GM19372 (cell line): ENCODE data around the gene SERPINE2.
A peak's percentile ranks its signal among the peaks of the same experiment; 100 is the strongest.

ENCODE experiments used
- ATAC-seq: cut with Tn5 transposase; IDR thresholded peaks from one replicate; pipeline ENCODE4 v1.9.1; 2021; ENCODE audit warnings: mild to moderate bottlenecking, low read depth, moderate library complexity; ENCODE audit not compliant: unreplicated experiment

The SERPINE2 gene

DNA sequence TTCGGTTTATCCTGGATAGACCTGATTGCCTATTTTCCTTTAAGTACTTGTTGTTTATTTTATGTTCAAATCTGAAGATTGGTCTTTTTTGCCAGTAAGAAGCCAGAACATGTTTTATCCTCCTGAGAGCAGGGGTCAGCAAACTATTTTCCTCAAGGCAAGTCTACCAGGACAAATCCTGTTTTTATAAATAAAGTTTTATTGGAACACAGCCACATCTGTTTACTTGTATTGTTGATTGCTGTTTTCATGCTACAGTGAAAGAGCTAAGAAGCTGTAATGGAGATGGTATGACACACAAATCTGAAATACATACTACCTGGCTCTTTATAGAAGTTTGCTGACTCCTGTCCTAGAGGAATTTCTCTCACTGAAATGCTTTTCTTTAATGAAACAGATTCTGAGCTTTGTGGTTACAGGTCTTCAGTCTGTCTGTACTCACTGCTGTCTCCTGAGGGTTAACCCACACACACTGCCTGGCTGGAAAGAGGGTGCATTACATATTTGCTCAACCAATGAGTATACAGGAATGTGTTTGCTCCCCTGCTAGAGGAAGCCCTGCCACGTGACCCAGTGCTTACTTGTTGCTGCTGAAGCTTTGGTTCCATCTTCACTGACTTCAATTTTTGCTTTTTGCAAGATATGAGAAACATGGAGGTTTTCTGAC, 59.2 kb downstream of the SERPINE2 start:
- ATAC-seq = no peak

GRCh38 chr2:223978451-223978850, 60.6 kb downstream of the SERPINE2 start:
- no peak for ATAC-seq

DNA sequence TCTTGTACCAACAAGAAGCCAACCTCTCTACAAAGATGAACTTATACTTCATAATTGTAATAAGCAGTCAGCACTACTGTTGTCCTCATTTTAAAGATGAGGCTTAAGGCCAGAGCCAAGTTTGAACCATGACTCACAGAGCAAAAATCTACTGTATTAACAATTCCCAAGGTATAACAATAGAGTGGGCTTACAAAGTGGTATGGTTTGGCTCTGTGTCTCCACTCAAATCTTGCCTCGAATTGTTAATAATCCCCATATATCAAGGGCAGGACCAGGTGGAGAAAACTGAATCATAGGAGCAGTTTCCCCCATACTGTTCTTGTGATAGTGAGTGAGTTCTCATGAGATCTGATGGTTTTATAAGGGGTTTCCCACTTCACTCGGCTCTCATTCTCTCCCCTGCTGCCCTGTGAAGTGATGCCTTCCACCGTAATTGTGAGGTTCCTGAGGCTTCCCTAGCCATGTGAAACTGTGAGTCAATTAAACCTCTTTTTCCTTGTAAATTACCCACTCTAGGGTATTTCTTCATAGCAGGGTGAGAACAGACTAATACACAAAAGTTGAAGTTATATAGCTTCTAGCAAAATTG, 62.4 kb downstream of the SERPINE2 start:
- no peak for ATAC-seq

GRCh38 chr2:223973606-223974005, 65.5 kb downstream of the SERPINE2 start:
- ATAC-seq = no peak

DNA sequence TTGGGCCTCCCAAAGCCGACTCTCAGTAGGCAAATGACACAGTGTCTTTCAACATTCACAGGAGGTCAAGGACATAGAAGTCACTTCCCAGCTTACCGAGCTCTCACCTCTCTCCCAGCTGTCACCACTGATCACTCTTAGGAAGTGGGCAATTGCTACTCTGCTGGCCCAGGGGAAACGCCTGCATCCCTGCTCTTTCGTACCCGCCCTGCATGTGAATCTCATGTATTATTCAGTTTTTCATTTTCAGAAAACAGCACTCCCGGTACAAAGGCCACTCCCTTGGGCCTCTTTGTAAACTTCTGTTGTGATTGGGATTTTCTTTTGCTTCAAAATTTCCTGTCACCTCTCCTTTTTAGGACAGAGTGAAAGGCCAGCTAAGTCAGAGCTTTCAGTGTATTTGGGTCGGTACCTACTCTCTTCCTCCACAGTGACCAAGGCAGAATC, 66.4 kb downstream of the SERPINE2 start:
- no peak for ATAC-seq

DNA sequence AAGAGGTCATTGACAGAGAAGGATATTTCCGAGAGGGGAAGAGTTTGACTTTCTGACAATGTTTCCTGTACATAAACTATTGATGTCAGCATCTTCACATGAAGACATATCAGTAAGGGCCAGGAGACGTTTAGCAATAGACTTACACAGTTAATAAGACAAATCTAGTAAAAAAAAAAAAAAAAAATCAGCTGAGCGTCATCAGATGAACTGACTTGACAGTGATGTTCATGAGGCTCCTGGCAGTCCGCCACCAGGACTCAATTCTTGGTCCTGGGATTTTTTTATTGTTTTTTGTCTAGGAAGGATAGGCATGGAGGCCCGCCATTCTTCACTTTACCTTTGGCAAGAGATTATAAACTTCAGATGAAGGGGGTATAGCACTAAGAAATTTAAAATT, 67.4 kb downstream of the SERPINE2 start:
- ATAC-seq = no peak

DNA sequence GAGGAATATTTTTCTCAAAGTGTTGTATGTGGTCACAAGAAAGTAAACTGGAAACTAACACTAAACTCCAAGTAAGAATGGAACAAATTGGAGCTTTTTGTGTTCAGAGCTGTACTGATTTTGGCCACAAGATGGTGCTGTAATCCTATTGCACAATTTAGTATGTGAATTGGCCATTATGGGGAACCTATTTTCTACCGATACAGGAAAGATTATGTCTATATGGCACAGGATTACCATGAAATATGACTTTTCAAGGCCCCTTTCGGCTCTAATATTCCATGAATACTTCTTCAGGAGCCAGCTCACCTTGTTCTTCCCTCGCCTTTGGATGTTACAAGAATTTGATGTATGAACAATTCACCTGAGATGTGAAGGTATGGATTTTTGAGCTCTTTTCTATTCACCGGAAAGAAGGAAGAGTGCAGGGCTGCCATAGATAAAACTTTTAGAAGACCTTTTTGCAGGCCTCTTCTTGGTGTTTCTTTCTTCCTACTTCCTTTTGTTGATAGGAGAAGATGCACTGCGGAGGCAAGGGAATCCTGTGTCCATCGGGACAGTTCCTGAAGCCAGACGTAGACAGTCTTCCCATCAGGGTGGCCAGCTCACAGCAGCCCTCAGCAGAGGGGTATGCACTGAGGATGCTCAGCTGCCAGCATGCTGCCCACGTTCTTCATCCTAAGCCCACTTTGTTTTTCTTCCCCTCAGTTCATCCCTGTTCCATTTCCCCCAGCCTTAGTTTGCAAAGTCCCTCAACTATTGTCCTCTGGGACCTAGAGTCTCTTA, 68.5 kb downstream of the SERPINE2 start:
- no peak for ATAC-seq

DNA sequence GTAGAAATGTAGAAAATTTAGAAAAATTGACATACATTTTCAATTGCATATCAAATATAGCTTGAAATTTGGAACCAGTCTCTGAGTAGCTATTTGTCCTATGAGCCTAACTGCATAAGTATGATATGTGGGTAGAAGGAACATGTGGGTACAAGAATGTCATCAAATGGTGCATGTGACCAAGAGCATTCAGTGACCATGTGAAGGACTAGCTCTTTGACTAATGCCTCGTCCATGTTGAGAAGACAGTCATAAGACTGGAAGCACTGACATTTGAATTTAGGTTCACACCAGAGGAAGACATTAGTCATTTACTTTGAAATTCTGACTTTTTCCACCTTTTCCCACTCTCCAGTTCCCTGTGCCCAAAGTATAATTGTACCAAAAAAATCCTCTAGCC, 69.2 kb downstream of the SERPINE2 start:
- no peak for ATAC-seq

- ATAC-seq = no peak
Observed at GRCh38 chr2:223969315-223969714, 69.8 kb downstream of the SERPINE2 start.

- ATAC-seq = no peak
Observed at GRCh38 chr2:223967981-223968380, 71.1 kb downstream of the SERPINE2 start.

- no peak for ATAC-seq
Observed at GRCh38 chr2:223959688-223960087, 79.4 kb downstream of the SERPINE2 start.

DNA sequence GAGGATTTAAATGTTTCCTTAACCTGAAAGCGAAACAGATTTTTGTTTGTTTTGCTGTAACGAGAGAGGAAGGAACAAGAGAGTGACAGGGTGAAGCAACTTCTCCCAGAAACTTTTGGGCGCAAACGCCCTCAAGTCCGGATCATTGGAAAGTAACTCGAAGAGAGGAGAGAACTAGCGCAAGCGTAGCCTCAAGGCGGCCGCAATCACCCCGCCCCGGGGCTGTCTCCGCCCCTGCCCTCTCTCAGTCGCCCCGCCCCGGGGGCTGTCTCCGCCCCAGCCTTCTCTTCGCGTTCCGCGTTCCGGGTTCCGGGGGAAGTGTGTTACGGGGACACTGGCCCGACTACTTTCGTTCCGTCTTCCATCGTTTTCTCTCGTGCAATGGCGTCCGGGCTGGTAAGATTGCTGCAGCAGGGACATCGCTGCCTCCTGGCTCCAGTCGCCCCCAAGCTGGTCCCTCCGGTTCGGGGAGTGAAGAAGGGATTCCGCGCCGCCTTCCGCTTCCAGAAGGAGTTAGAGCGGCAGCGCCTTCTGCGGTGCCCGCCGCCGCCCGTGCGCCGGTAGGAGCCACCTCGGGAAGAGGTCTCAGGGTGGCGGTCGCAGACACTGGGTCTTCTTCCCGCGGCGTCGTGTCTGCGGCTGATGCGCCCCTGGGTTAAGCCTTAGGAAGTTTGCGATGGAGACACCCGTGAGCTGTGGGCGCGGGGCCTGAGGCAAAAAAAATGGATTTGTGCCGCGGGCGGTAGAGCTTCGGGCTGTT, 81.8 kb downstream of the SERPINE2 start, which contains the start of gene MRPL44:
TSS of gene MRPL44 (plus strand) at position 372 of the 760 bp plus-strand sequence. CDS start at position 382, 10 bp downstream.
- ATAC-seq = peak; percentile 91

- ATAC-seq = no peak
Observed at GRCh38 chr2:223956300-223956699, 82.8 kb downstream of the SERPINE2 start.

- ATAC-seq = no peak
Observed at GRCh38 chr2:223954401-223954800, 84.7 kb downstream of the SERPINE2 start.

DNA sequence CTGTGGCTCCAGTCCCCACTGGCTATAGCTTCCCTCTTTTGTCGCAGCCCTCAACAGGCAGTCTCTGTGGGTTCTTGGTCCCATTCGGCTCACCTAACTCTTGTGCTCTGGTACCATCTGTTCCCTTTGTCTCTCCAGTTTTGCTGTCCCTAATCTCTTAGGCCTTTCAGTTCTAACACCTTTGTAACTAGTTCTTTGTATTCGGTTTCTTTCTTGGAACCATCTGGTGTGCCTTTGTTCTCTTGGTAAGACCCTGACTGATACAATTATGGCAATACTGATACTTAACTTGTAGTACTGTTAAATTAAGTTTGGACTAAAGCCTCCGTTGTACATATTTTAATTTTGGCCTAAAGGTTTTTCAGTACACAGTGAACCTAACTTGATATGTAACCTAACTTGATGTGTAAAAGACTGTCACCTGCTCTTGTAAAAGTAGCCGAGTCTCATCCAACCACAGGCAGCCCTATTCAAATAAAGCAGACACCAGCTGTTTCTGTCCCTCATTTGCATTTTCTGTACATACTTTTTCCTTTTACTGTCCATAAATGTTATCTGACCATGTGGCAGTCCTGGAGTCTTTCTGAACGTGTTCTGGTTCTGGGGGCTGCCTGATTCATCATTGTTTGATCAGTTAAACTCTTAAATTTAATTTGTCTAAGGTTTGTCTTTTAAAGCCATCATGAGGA, 86.7 kb downstream of the SERPINE2 start:
- peak; percentile 55 for ATAC-seq

DNA sequence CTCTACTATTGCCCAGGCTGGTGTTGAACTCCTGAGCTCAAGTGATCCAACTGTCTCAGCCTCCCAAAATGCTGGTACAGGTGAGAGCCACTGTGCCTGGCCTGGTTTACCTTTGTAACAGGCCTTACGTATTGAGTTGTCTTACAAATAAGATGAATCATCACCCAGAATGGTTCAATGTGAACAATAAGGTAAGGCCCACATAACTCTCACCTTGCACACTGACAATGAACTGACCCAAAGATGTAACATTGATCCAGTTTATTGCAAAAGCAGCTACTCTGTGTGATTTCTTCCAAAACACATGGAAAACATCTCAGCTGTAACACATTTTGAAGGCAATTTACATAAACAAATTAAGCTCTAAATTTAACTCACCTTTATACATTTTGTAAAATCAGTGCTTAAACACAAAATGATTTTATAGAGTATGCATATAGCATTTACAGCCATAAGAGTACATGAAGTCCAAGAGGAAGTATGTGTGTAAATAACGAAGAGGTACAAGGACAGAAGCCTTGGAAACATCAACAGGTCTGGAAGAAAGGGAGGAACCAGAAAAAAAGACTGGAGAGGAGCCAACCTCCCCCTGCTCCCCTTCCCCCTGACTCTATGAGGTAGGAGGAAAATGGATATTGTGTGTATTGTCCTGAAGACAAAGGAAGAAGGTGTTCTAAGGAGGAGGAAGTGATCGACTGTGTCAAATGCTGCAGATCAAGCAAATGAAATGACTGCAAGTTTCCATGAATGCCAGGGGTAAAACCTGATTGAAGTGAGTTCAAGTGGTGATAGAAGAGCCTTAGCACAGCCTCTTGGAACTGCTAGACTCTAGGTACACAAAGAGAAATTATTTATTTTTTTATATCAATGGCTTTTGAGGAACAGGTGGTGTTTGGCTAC, 88.4 kb downstream of the SERPINE2 start:
- no peak for ATAC-seq

DNA sequence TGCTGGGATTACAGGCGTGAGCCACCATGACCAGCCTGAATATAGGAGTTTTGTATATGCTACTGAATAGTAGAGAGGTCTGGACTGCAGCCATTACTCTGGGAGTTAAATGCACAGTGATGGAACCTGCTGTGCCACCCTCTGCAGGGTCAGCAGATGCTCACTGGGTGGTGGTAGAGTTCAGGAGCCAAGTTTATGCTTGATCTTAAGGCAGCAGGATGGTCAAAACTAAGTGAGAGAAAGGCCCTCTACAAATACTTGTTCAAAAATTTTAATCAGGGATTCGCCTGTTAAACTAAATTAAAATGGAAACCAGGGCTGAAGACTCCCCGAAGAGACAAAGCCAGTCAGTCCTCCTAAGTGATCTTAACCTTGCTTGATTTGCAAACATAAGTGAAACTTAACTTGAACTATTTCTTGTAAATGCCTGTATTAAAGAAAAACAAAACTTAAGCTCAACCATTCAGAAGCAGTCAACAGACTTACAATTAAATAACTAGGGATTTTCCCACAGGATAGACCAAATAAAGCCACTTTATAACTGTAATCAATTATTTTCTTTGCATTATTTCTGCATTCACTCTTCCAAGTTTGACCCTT, 89.7 kb downstream of the SERPINE2 start:
- ATAC-seq = no peak

GRCh38 chr2:223947711-223948205, 91.3 kb downstream of the SERPINE2 start:
- ATAC-seq = no peak

DNA sequence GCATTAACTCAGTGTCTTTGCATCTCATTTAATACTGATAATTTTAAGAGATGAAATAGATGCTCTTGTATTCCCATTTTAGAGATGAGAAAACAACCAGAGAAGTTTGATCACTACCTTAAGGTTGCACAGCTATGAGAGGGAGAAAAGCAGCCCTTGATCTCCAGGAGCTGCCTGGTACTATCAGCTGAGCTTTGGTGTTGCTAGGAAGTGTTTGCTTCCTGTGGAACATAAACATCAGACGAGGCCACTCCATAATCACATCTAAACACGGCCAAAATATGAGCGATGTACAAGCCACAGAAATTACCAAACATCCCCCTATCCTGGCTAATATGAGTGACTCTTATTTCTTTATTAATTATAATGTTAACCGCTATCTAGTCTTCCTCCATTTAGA, 93.3 kb downstream of the SERPINE2 start:
- ATAC-seq = no peak
